HepG2 (cell line): Measurements from ENCODE around the gene SCML1. TPM values are rescaled to one million over a fixed set of nuclear protein-coding genes. Genes with fewer than 3 reads are reported as not detected.

Experiments used
- ATAC-seq: fragments of 200-7000 bp; cut with Tn5 transposase; 3 replicates; pipeline ENCODE4 v1.9.1; 2020; ENCODE audit warnings: mild to moderate bottlenecking, moderate library complexity
- BruUV-seq: library from RNA; stranded (reverse); fragments of 400-500 nt; replicated peaks from 2 replicates; lab custom pipeline; 2021; lab: Mats Ljungman, UMichigan
- CTCF ChIA-PET: fragments of 300-600 bp; formaldehyde crosslinking; extraction: SDS; loops from one replicate; lab custom pipeline; 2021; ENCODE audit warnings: low total read pairs, inconsistent platforms, low intra/inter-chr PET ratio; lab: Yijun Ruan, JAX
- POLR2A ChIA-PET: fragments of 350-600 bp; sonication (Branson Sonifier 250); formaldehyde crosslinking; loops from one replicate; lab custom pipeline; 2020; ENCODE audit warnings: antibody characterized with exemption, inconsistent platforms; lab: Yijun Ruan, JAX
- DNase-seq: peaks from one replicate; pipeline ENCODE4 v3.0.0-alpha.2; 2015; ENCODE audit warnings: low spot score
- FAIRE-seq: peaks from 3 replicates; lab custom pipeline; 2011; peaks lifted over from hg19 to GRCh38; lab: Jason Lieb, UNC
- H2AFZ ChIP-seq: one replicate; pipeline ENCODE4 v1.6.1; 2011; ENCODE audit warnings: low read length, inconsistent platforms
- H3K27ac ChIP-seq: fragments of 300-600 bp; 3 replicates; pipeline ENCODE4 v1.8.0; 2011; ENCODE audit warnings: mixed run types, mild to moderate bottlenecking, mixed read lengths, low read length, inconsistent platforms; ENCODE audit not compliant: insufficient read depth; ENCODE audit errors: extremely low read length
- H3K27me3 ChIP-seq, 2 experiments: fragments of 200-600 bp in 1 of 2; 2 replicates in 1 of 2; 3 replicates in 1 of 2; pipeline versions ENCODE4 v1.6.0 to v1.8.0; 2011; ENCODE audit warnings: low read length in 2 of 2, mild to moderate bottlenecking in 2 of 2, moderate library complexity in 2 of 2, inconsistent platforms in 1 of 2; ENCODE audit not compliant: insufficient read depth in 2 of 2, control insufficient read depth in 1 of 2
- H3K36me3 ChIP-seq, 2 experiments: fragments of 200-600 bp in 1 of 2; replicated peaks in 1 of 2; 2 replicates in 1 of 2; 3 replicates in 1 of 2; pipeline versions ENCODE4 v1.5.1 to v1.8.0; 2011; ENCODE audit warnings: low read length in 2 of 2, inconsistent platforms in 1 of 2; ENCODE audit not compliant: insufficient read depth in 2 of 2, control insufficient read depth in 1 of 2
- H3K4me1 ChIP-seq: 2 replicates; pipeline ENCODE4 v1.5.1; 2012; ENCODE audit warnings: low read length, inconsistent platforms; ENCODE audit not compliant: insufficient read depth
- H3K4me2 ChIP-seq: 2 replicates; pipeline ENCODE4 v1.6.0; 2011; ENCODE audit warnings: low read depth, low read length, inconsistent platforms
- H3K4me3 ChIP-seq, 3 experiments: fragments of 200-600 bp in 1 of 3; sonication (generic), shearing (Covaris generic) in 1 of 3; replicated peaks in 1 of 3; 2 replicates each; pipeline ENCODE4 v1.5.1; 2011 to 2016; ENCODE audit warnings: low read length in 3 of 3, inconsistent platforms in 2 of 3, low read depth in 2 of 3, mild to moderate bottlenecking in 2 of 3, control low read depth in 1 of 3, mixed read lengths in 1 of 3; ENCODE audit not compliant: insufficient read depth in 1 of 3
- H3K79me2 ChIP-seq: one replicate; pipeline ENCODE4 v1.6.1; 2011; ENCODE audit warnings: low read length, inconsistent platforms; ENCODE audit not compliant: insufficient read depth
- H3K9ac ChIP-seq: 2 replicates; pipeline ENCODE4 v1.6.0; 2011; ENCODE audit warnings: mild to moderate bottlenecking, low read depth, low read length, inconsistent platforms; ENCODE audit not compliant: insufficient read depth
- H3K9me3 ChIP-seq: 2 replicates; pipeline ENCODE4 v1.5.1; 2012; ENCODE audit warnings: mild to moderate bottlenecking, low read length
- H4K20me1 ChIP-seq: 2 replicates; pipeline ENCODE4 v1.6.0; 2011; ENCODE audit warnings: inconsistent platforms, mild to moderate bottlenecking, low read length, moderate library complexity; ENCODE audit not compliant: insufficient read depth
- AHR ChIP-seq: IDR thresholded peaks from 2 replicates; pipeline ENCODE4 v1.6.1; 2018; ENCODE audit warnings: missing genetic modification reagents, missing compliant biosample characterization
- HNRNPK ChIP-seq: fragments of 200-400 bp; formaldehyde crosslinking; IDR thresholded peaks from 2 replicates; pipeline ENCODE4 v1.6.1; 2018; ENCODE audit warnings: low read length, low read depth, moderate library complexity, mild to moderate bottlenecking; ENCODE audit not compliant: poor library complexity, severe bottlenecking
- HOXA3 ChIP-seq: sonication (generic); formaldehyde crosslinking; IDR thresholded peaks from 2 replicates; pipeline ENCODE4 v1.5.0; 2020; ENCODE audit warnings: missing genetic modification reagents
- KLF13 ChIP-seq: sonication (generic); formaldehyde crosslinking; IDR thresholded peaks from 2 replicates; pipeline ENCODE4 v1.4.0; 2020; ENCODE audit warnings: mild to moderate bottlenecking, missing genetic modification reagents
- LCORL ChIP-seq, 2 experiments: fragments of 450-650 bp in 1 of 2; sonication (generic) in 1 of 2; formaldehyde crosslinking in 1 of 2; IDR thresholded peaks; 2 replicates each; pipeline versions ENCODE4 v1.5.0 to v1.6.1; 2017 to 2020; ENCODE audit warnings: antibody characterized with exemption in 1 of 2, missing genetic modification reagents in 1 of 2
- MTF2 ChIP-seq: sonication (generic); formaldehyde crosslinking; IDR thresholded peaks from 2 replicates; pipeline ENCODE4 v1.5.0; 2020; ENCODE audit warnings: missing genetic modification reagents, borderline replicate concordance
- SALL1 ChIP-seq: sonication (generic); formaldehyde crosslinking; IDR thresholded peaks from 2 replicates; pipeline ENCODE4 v1.8.0; 2022; ENCODE audit warnings: mild to moderate bottlenecking, missing genetic modification reagents
- SIN3B ChIP-seq: fragments of 150-350 bp; IDR thresholded peaks from 2 replicates; pipeline ENCODE4 v1.6.1; 2014; ENCODE audit warnings: low read length
- ZNF207 ChIP-seq: fragments of 450-650 bp; IDR thresholded peaks from 2 replicates; pipeline ENCODE4 v1.6.1; 2016; ENCODE audit warnings: antibody characterized with exemption, borderline replicate concordance
- ZNF570 ChIP-seq: sonication (generic); formaldehyde crosslinking; IDR thresholded peaks from 2 replicates; pipeline ENCODE4 v1.4.0; 2020; ENCODE audit warnings: mild to moderate bottlenecking, missing genetic modification reagents, borderline replicate concordance
- ZNF816 ChIP-seq: sonication (generic); formaldehyde crosslinking; IDR thresholded peaks from 2 replicates; pipeline ENCODE4 v1.8.0; 2022; ENCODE audit warnings: missing genetic modification reagents, mild to moderate bottlenecking, borderline replicate concordance
- ZNF883 ChIP-seq: sonication (generic); formaldehyde crosslinking; IDR thresholded peaks from 2 replicates; pipeline ENCODE4 v1.5.1; 2020; ENCODE audit warnings: mild to moderate bottlenecking, missing genetic modification reagents; ENCODE audit errors: not compliant biosample characterization
- WGBS: methylation state at CpG from one replicate; pipeline ENCODE4 v1.1.6; 2017; ENCODE audit warnings: low lambda C conversion rate; 5-methylcytosine and 5-hydroxymethylcytosine counted together
- in situ Hi-C: cut with HindIII; loops from 2 replicates; pipeline ENCODE4 v1.10.0; 2017; ENCODE audit warnings: low pct_unique_long_range_greater_than_20kb; ENCODE audit not compliant: extremely low pct_ligation_motif_present
- intact Hi-C: fragments of 100-400 bp; cut with micrococcal nuclease; formaldehyde crosslinking; loops from one replicate; pipeline ENCODE4 v1.10.0; 2022; ENCODE audit not compliant: unreplicated experiment
- polyA plus RNA-seq, 8 experiments: library from polyadenylated mRNA; depleted of rRNA in 3 of 8; stranded (reverse) in 7 of 8; unstranded in 1 of 8; fragments of >200 nt; fragmentation: Illumina TruSeq in 4 of 8; extraction: Trizol in 4 of 8; gene quantifications; 2 replicates each; pipeline versions ENCODE4 v1.2.1 to v1.2.3, GENCODE V29; 2011 to 2016; ENCODE audit warnings: low read depth in 4 of 8, missing spikeins in 1 of 8, mixed read lengths in 1 of 8; ENCODE audit not compliant: insufficient read depth in 1 of 8
- total RNA-seq, 5 experiments: library from RNA; depleted of rRNA; stranded (reverse); fragments of >200 nt; fragmentation: Illumina TruSeq; extraction: Trizol; gene quantifications; 2 replicates each; pipeline ENCODE4 v1.2.3, GENCODE V29; 2016; ENCODE audit warnings: low read depth in 1 of 5
- TF ChIP-seq, protein P1 (sequence below): sonication (generic); formaldehyde crosslinking; conservative IDR thresholded peaks from 2 replicates; pipeline ENCODE4 v1.4.0; 2020; ENCODE audit warnings: mild to moderate bottlenecking, missing genetic modification reagents, moderate library complexity
- TF ChIP-seq, protein P2 (sequence below): sonication (generic); formaldehyde crosslinking; IDR thresholded peaks from 2 replicates; pipeline ENCODE4 v1.8.0; 2022; ENCODE audit warnings: mild to moderate bottlenecking, missing genetic modification reagents; ENCODE audit not compliant: insufficient replicate concordance
- TF ChIP-seq, protein P3 (sequence below): sonication (generic); formaldehyde crosslinking; IDR thresholded peaks from 2 replicates; pipeline ENCODE4 v1.4.0; 2020; ENCODE audit warnings: missing genetic modification reagents, borderline replicate concordance

Gene SCML1
- total and polyA plus RNA-seq, 2 of the 13 experiments (the other 11 are each of a cell fraction or from before 2014, with no cell fraction given): 24.2 to 129 TPM

DNA sequence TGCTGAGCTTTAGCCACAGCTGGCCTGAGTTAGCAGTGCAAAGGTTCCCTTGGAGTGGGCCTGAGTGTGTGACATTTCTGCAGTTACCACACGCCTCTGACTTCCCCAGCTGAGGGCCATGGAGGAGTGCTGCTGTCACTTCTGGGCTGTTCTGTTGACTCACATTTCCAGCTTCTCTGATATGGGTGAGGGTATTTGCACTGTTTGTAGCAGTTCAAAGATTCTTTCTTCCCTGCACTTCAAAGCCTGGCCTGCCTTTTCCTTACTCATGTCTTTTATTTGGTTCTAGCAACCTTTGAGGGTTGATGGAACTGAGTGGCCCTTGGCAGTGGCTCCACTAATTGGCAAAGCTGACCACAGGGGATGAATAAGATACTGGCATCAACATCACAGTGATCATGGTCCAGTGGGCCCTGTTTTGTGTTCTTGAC lies 26.4 kb upstream of the SCML1 start (continued):
- TF ChIP-seq LCORL (IDR thresholded peaks at IDR 0.05) (no peak), LCORL (CRISPR knock-in tag; IDR thresholded peaks at IDR 0.05) (0 out of 2 replicates have a peak, but pooled peaks have one; percentile 38), SALL1 (CRISPR knock-in tag) (peak; percentile 80), HNRNPK (no peak), HOXA3 (CRISPR knock-in tag) (peak; percentile 28; the same call in 1 of the 2 replicates), AHR (CRISPR knock-in tag) (no peak)
- TF ChIP-seq, protein P1, sequence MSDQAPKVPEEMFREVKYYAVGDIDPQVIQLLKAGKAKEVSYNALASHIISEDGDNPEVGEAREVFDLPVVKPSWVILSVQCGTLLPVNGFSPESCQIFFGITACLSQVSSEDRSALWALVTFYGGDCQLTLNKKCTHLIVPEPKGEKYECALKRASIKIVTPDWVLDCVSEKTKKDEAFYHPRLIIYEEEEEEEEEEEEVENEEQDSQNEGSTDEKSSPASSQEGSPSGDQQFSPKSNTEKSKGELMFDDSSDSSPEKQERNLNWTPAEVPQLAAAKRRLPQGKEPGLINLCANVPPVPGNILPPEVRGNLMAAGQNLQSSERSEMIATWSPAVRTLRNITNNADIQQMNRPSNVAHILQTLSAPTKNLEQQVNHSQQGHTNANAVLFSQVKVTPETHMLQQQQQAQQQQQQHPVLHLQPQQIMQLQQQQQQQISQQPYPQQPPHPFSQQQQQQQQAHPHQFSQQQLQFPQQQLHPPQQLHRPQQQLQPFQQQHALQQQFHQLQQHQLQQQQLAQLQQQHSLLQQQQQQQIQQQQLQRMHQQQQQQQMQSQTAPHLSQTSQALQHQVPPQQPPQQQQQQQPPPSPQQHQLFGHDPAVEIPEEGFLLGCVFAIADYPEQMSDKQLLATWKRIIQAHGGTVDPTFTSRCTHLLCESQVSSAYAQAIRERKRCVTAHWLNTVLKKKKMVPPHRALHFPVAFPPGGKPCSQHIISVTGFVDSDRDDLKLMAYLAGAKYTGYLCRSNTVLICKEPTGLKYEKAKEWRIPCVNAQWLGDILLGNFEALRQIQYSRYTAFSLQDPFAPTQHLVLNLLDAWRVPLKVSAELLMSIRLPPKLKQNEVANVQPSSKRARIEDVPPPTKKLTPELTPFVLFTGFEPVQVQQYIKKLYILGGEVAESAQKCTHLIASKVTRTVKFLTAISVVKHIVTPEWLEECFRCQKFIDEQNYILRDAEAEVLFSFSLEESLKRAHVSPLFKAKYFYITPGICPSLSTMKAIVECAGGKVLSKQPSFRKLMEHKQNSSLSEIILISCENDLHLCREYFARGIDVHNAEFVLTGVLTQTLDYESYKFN (CRISPR knock-in tag): 0 out of 2 replicates have a peak, but pooled peaks have one; percentile 57
- TF ChIP-seq, protein P2, sequence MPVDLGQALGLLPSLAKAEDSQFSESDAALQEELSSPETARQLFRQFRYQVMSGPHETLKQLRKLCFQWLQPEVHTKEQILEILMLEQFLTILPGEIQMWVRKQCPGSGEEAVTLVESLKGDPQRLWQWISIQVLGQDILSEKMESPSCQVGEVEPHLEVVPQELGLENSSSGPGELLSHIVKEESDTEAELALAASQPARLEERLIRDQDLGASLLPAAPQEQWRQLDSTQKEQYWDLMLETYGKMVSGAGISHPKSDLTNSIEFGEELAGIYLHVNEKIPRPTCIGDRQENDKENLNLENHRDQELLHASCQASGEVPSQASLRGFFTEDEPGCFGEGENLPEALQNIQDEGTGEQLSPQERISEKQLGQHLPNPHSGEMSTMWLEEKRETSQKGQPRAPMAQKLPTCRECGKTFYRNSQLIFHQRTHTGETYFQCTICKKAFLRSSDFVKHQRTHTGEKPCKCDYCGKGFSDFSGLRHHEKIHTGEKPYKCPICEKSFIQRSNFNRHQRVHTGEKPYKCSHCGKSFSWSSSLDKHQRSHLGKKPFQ (CRISPR knock-in tag): no peak

DNA sequence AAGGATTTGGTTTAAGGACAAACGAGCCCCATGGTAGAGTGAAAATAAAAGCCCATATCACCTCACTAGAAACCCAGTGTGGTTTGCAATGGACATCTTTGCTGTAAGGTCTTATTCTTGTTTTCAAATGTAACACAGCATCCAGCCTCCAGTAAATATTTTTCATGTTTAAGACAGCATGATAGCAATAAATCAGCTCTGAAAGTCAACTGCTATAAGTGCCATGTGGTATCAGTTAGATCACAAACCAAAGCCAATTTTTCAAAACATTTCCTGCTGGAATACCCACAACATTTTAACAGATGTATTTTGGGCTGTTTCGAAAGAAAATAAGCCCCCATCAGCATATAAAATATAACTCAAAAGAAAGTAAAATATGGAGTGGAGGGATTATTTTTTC lies 24.0 kb upstream of the SCML1 start:
- intact Hi-C loops: no loop called here
- FAIRE-seq (no peak), ATAC-seq (no peak), DNase-seq (no peak)
- Histone ChIP-seq H3K4me1 (peaks cover 43% of the 10 kb centered on the region), H3K9me3 (no peaks in the 10 kb centered on the region), H4K20me1 (no peaks in the 10 kb centered on the region), H3K36me3 (no peaks in the 10 kb centered on the region), H3K4me3 (no peak overlapping the region), H3K79me2 (no peaks in the 10 kb centered on the region), H2AFZ (no peak overlapping the region), H3K9ac (no peak overlapping the region), H3K27me3 (no peaks in the 10 kb centered on the region), H3K4me2 (no peak overlapping the region), H3K27ac (no peak overlapping the region)
- 54% methylated on average over 2 of the region's 2 CpGs for WGBS
- in situ Hi-C loops: no loop called here
- ChIA-PET POLR2A (no interaction called here), CTCF (no interaction called here)
- BruUV-seq: no TSS peak
- TF ChIP-seq ZNF883: no peak
- TF ChIP-seq, protein P3, sequence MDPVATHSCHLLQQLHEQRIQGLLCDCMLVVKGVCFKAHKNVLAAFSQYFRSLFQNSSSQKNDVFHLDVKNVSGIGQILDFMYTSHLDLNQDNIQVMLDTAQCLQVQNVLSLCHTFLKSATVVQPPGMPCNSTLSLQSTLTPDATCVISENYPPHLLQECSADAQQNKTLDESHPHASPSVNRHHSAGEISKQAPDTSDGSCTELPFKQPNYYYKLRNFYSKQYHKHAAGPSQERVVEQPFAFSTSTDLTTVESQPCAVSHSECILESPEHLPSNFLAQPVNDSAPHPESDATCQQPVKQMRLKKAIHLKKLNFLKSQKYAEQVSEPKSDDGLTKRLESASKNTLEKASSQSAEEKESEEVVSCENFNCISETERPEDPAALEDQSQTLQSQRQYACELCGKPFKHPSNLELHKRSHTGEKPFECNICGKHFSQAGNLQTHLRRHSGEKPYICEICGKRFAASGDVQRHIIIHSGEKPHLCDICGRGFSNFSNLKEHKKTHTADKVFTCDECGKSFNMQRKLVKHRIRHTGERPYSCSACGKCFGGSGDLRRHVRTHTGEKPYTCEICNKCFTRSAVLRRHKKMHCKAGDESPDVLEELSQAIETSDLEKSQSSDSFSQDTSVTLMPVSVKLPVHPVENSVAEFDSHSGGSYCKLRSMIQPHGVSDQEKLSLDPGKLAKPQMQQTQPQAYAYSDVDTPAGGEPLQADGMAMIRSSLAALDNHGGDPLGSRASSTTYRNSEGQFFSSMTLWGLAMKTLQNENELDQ (CRISPR knock-in tag): no peak
- no peak for TF ChIP-seq ZNF207
- no peak for TF ChIP-seq ZNF816 (CRISPR knock-in tag)
- no peak for TF ChIP-seq ZNF570 (CRISPR knock-in tag)
- no peak for TF ChIP-seq KLF13 (CRISPR knock-in tag)
- TF ChIP-seq MTF2 (CRISPR knock-in tag): no peak
- no peak for TF ChIP-seq SIN3B
